Brain microvascular endothelial cell (primary cell): ENCODE results near the gene RAET1G.

Experiments
- DNase-seq: peaks from one replicate; pipeline ENCODE4 v3.0.0-alpha.2; 2020
- H3K27ac ChIP-seq: fragments of 250-450 bp; sonication (Bioruptor Pico); 2 replicates; pipeline ENCODE4 v1.5.1; 2020; ENCODE audit warnings: mild to moderate bottlenecking, moderate library complexity
- H3K27me3 ChIP-seq: fragments of 250-450 bp; sonication (Bioruptor Pico); replicated peaks from 2 replicates; pipeline ENCODE4 v1.5.1; 2020; ENCODE audit warnings: mild to moderate bottlenecking
- H3K36me3 ChIP-seq: fragments of 250-450 bp; sonication (Bioruptor Pico); replicated peaks from 2 replicates; pipeline ENCODE4 v1.5.1; 2020; ENCODE audit warnings: mild to moderate bottlenecking
- H3K4me3 ChIP-seq: 2 replicates; pipeline ENCODE4 v1.5.1; 2011; ENCODE audit warnings: low read depth, mild to moderate bottlenecking, control low read depth, low read length, moderate library complexity
- in situ Hi-C: cut with HindIII; loops from 2 replicates; pipeline ENCODE4 v1.10.0; 2017; ENCODE audit warnings: low sequenced_read_pairs, low pct_ligation_motif_present
- TF ChIP-seq, protein P1 (sequence below): IDR thresholded peaks from 2 replicates; pipeline ENCODE4 v1.5.1; 2011; ENCODE audit warnings: low read depth, mild to moderate bottlenecking, moderate library complexity, low read length, control low read depth, inconsistent platforms; ENCODE audit errors: missing control alignments

The RAET1G gene

DNA sequence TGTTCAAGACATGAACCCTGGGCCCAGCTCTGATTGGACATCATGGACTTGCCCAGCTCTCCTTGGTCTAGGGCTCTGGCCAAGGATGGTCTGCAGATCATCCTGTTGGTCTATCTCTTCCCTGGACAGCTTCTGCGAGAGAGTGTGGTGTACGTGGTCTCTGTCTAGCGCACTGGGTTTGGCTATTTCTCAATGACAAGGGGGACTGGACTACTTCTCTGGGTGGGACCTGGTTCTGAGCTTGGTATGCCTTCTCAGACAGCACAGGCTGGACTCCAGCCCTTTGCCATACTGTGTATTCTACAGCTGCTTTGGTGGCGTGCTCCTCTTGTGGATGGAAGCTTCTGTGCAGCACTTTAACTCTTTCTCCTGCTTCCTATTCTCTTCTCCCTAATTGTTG lies 16.5 kb downstream of the RAET1G start:
- TF ChIP-seq, protein P1, sequence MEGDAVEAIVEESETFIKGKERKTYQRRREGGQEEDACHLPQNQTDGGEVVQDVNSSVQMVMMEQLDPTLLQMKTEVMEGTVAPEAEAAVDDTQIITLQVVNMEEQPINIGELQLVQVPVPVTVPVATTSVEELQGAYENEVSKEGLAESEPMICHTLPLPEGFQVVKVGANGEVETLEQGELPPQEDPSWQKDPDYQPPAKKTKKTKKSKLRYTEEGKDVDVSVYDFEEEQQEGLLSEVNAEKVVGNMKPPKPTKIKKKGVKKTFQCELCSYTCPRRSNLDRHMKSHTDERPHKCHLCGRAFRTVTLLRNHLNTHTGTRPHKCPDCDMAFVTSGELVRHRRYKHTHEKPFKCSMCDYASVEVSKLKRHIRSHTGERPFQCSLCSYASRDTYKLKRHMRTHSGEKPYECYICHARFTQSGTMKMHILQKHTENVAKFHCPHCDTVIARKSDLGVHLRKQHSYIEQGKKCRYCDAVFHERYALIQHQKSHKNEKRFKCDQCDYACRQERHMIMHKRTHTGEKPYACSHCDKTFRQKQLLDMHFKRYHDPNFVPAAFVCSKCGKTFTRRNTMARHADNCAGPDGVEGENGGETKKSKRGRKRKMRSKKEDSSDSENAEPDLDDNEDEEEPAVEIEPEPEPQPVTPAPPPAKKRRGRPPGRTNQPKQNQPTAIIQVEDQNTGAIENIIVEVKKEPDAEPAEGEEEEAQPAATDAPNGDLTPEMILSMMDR: no peak
- in situ Hi-C loops: no loop called here
- DNase-seq: no peak

DNA sequence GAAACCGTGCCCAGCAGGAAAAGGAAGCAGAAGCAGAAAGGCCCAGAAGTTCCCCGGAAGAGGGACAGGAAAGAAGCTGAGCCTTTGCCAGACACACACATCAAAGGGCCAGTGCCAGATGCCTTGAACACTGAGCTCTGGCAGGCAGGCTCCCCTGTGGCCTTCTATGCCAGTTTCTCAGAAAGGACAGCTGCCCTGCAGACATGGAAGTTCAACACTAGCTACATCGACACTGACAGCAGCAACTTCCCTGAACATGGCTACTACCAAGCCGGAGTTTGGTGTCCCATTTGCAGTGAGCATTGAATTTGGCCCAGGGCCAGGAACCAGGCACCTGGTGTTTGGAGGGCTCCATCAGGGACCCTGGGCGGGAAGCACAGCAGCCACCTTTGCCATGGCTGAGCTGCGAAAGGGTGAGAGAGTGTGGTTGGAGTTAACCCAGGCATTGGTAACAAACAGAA lies 17.0 kb downstream of the RAET1G start:
- DNase-seq: no peak
- TF ChIP-seq, protein P1: no peak
- in situ Hi-C loops: no loop called here
- H3K4me3 ChIP-seq: no peak overlapping the region
- no peak overlapping the region for H3K27ac ChIP-seq
- no peaks in the 10 kb centered on the region for H3K36me3 ChIP-seq
- H3K27me3 ChIP-seq: no peaks in the 10 kb centered on the region

More for the DNA sequence above, 16.5 kb downstream of the RAET1G start:
- H3K36me3 ChIP-seq: no peaks in the 10 kb centered on the region
- no peak overlapping the region for H3K27ac ChIP-seq
- no peaks in the 10 kb centered on the region for H3K27me3 ChIP-seq
- no peak overlapping the region for H3K4me3 ChIP-seq

DNA sequence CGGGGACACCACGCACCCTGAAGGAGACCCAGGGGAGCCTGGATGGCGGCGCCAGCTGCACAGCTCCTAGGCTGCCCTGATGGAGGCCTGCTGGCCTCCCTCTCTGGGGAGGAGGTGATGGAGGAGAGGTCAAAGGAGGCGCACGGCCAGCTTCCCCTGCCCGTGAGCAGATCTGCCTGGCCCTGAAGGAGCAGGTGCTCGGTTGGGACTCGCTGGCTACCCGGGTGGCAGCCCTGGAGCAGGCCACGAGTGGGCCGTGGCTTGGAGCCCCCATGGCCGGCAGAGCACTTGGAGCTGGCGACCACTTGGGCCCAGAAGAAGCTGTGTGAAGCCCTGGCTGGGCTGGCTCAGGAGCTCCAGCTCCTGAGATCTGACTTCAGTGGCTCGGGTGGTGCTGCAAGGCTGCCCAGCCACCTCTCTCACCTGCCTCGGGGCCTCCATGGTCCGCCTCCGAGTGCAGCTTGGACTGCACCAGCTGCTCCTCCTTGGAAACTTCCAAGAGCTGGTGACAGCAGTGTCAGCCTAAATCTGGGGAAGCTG lies 17.5 kb downstream of the RAET1G start:
- DNase-seq: no peak
- Histone ChIP-seq H3K27ac (no peak overlapping the region), H3K4me3 (no peak overlapping the region), H3K36me3 (no peaks in the 10 kb centered on the region), H3K27me3 (no peaks in the 10 kb centered on the region)
- in situ Hi-C loops: no loop called here
- TF ChIP-seq, protein P1: no peak

DNA sequence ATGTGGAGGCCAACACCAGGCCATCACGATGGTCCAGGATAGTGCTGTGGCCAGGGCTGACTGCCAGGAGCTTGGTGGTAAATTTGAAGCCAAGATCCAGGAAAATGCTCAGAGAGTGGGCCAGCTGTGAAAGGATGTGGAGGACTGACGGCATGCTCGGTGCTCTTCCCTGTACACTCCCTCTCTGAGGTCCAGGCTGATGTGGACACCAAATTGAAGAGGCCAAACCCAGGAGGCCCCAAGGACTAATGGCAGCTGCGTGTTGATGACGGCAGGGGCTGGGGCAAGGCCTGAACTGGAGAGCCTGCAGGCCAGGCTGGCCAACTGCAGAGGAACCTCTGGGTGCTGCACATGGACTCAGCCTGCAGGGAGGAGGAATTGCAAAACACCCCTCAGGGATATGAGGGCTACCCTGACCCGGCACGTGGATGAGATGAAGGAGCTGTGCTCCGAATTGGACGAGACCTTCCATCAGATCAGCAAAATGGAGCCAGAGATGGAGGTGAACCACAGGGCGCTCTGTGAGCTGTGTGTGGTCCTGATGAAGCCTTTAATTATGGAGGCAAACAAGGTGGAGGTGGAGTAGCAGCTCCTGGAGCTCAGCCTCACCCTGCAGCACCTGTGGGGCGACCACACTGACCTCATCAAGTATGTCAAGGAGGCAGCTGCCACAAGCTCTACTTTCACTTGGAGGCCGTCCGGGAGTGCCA lies 18.1 kb downstream of the RAET1G start:
- Histone ChIP-seq H3K36me3 (no peaks in the 10 kb centered on the region), H3K27me3 (no peaks in the 10 kb centered on the region), H3K27ac (no peak overlapping the region), H3K4me3 (no peak overlapping the region)
- TF ChIP-seq, protein P1: no peak
- in situ Hi-C loops: no loop called here
- DNase-seq: no peak

DNA sequence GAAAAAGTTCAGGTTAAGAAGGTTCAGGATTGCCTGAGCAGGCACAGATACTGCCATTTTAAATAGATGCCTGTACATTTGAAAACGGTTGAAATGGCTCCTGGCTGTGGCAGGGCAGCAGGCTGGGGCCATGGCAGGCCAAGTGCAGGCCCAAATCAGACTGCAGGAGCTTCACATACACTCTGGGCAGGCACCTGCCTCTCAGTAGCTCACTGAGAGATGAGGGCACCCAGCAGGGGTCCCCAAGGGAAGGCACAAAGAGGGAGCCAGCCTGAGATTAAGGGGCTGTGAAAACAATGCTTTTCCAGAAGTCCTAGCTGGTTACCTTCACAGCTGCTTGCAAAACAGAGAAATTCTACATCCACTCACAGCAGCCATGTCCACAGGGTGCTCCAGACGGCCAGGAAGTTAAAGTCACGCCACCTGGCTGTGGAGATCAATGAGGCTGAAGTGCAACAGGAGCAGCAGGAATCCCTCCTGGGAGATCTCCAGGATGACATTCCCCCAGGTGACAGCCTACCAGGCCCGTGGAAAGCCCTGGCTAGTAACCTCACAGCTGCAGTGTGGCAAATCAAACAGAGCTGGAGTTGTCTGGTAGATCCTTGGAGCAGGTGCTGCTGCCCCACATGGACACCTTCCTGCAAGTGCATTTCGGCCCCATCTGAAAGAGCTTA lies 18.8 kb downstream of the RAET1G start:
- TF ChIP-seq, protein P1: no peak
- DNase-seq: no peak
- no peak overlapping the region for H3K27ac ChIP-seq

More for the DNA sequence above, 18.8 kb downstream of the RAET1G start:
- no peaks in the 10 kb centered on the region for H3K27me3 ChIP-seq
- in situ Hi-C loops: no loop called here
- no peak overlapping the region for H3K4me3 ChIP-seq
- no peaks in the 10 kb centered on the region for H3K36me3 ChIP-seq
